ENCODE results near the gene ROBO4.
A peak's percentile ranks its signal among the peaks of the same experiment; 100 is the strongest.

ROBO4 gene

DNA sequence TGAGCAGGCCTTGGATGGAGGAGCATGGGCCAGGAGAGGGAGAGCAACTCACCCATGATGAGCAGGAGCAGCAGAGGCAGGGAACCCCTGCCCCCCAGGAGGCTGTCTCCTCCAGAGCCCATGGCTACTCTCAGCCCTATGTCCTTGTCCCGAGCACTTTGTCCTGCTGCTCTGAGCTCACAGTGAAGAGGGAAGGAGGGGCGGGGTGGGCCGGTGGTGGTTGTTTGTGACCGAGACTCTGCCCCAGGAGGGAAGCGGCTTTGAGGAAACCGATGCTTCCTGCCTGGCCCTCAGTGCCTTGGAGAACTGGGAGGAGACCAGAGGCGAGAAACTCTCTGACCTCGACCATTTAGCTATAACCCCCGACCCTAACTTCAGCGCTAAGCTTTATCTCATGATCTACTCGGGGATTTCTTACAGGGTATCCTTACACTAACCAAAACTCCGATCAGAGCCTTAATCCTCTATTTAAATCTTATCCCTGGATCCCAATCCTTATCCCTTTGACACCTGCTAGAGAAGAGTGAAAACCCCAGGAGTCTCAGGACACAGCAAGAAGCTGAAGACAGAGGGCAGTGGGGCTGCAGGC is at the start of gene ROBO4:
Gene ROBO4, minus strand, starts transcription at position 192 of the 589 bp plus-strand sequence. Its CDS starts 70 bp downstream, at position 122.
- no peak for DNase-seq

DNA sequence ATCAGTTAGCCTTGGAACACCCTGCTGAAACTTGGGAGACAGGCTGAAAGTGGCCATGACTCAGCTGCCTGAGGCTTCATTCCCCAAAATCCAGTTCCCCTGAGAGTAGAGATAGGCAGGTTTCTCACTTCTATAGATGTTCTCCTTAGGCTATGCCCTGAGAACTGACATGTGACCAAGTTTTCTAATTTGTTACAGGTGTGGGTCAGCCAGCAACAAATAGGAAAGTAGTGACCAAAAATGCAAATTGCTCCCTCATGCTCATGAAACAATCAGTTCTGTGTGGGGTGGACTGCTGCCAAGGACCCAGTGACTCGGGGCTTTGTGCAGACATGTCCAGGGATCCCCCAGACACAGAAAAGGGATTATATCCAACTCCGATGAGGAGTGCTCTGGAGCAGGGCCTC is 49.1 kb upstream of the ROBO4 start:
- DNase-seq, result no peak

DNA sequence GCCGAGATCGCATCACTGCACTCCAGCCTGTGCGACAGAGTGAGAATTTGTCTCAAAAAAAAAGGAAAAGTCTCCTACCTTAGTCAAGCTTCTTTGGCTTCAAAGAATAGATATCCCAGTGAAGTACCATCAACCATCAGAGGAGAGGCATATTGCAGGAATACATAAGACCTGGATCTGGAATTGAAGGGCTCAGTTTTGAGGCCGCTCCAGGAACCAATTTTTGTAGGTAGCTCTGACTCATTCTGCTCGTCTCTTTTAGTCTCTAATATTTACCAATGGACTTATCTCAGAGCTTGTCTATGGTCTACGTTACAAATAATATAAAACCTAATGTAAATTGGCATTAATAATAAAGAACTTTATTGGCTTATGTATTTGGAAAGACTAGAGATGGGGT is 48.2 kb upstream of the ROBO4 start:
- no peak for DNase-seq

DNA sequence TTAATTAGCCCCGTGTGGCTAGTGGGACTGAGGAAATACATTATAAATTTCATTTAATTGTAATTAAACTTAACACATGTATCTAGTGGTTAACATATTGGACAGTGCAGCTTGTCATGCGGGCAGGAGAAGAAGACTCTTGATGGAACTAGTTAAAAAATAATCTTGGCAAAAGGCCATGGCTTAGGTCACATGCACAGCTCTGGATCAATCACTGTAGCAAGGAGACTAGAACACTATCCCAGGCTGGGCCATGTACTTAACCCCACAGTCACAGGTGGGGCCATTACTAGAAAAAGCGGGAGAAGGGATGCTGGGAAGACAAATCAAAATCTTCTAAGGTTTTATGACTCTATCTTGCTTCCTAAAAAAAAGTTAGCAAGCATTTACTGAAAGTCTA is 46.9 kb upstream of the ROBO4 start:
- no peak for DNase-seq

DNA sequence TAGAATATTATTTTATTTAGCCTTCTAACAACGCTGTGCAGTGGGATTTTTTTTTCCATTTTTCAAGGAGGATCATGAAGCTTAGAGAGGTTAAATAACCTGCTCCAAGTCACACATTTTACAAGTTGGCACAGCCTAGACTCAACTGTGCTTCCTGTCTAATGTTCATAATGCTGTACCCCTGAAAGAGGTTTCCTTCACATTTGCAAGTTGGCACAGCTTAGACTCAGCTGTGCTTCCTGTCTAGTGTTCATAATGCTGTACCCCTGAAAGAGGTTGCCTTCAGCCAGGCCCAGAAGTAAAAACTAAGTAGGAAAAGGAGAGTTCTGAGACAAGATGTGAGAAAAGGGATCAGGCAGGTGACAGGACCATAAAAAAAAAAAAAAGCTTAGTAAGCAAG is 46.1 kb upstream of the ROBO4 start:
- DNase-seq, result no peak

DNA sequence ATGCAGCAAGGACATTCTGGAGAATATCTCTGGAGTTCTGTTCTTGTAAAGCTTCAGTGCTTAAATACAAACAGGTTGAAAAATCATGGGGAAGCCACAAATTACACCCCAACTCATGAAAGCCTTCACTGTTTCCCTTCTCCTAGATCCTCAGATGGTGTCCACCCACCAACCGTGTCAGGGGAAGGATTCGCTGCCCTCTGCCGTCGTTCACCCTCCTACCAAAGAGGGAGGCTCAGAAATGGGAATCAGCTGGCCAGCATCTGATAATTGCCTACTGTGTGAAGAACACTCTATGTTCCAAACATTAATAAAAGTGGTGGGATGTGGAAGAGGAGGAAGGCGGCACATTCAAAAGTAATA is 45.6 kb upstream of the ROBO4 start:
- no peak for DNase-seq

DNA sequence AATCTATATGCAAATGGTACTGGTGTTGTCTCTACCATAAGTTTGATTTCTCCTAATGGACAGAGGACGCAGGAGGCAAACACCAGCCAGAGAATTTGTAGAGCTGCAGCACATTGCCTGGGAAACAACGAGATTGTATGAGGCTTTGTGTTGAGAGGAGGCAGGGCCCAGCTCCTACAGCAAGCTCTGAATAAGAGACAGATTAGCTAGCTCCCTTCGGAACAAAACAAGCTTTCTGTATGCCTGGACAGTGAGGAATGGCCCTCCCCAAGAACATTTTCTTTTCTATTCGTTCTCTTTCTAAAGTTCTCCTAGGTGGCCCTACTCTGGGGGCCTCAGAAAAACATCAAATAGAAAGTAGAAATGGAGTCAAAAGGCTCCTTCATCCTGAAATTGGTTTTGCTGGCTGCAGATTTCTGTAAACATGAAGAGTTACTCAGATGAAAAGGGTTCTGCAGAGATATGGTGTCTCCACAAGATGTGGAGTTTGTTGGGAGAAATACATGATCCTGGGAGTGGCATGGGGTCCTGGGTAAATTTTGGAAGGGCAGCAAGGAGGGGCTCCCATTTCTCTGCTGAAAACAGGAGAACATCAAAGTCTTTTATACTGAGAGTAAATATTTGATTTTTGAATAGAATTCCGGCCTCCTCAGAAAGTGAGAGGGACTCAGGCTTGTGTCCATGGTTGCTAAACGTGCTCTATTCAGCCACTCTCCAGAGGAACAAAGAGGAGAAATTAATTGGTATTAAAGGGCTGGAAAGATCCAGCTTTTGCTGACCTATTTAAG is 45.0 kb upstream of the ROBO4 start:
- no peak for DNase-seq

DNA sequence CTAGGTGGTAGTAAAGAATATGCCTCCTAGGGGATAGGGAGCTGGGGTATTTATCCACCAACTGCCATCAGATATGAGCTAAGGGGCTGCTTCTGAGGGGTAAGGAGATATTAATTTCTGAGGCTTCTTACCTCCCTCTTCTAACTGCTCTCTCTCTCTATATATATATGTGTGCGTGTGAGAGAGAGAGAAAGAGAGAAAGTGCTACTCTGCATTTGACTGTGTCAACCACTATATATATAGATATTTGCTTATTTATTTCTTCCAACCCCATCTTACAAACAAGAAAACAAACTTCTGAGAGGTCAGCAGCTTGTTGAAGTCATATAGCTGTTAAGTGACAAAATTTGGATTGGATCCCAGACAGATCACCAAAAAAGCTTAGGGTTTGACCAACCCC is 44.0 kb upstream of the ROBO4 start:
- no peak for DNase-seq

DNA sequence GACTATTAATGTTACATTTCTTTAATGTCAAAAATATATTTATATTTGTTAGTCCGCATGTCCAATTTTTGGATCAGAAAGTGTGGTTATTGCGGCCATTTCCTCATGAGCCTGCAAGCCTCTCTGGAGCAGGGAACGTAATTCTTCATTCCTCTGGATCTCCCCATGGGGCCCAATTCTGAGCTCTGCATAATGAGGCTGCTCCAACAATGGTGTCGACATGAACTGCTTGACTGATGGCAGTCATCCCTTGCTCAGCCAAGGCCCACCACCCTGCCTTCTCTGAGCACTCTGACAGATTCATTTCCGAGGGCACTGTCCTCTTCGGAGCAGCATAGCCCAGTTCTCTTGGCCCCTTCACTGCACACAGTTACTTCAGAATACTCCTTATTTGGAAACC is 41.3 kb upstream of the ROBO4 start:
- no peak for DNase-seq

DNA sequence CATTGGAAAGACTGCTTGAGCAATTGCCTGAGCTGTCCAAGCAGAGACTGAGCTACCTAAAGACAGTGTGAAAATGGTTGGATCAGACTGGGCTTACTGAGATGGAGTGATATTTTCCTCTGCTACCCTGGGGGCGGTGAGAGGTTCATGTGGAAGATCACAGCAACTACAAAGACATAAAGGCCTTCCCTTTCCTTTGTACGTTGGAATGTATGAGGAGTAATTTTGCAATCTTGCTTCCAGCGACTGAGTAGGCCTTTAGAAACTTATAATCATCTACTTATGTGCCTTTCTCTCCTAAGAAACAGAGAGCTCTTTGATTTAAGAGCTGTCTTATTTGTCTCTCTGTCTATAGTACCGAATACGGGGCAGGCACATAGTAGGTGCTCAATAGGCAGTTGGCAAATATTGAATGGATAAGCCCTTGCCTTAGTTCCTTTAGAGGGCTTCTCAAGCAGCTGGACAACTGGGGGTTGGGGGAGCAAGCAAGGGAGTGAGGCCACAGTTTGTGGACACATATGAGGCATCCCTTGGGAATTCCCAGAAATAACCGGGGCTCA is 40.6 kb upstream of the ROBO4 start:
- no peak for DNase-seq

DNA sequence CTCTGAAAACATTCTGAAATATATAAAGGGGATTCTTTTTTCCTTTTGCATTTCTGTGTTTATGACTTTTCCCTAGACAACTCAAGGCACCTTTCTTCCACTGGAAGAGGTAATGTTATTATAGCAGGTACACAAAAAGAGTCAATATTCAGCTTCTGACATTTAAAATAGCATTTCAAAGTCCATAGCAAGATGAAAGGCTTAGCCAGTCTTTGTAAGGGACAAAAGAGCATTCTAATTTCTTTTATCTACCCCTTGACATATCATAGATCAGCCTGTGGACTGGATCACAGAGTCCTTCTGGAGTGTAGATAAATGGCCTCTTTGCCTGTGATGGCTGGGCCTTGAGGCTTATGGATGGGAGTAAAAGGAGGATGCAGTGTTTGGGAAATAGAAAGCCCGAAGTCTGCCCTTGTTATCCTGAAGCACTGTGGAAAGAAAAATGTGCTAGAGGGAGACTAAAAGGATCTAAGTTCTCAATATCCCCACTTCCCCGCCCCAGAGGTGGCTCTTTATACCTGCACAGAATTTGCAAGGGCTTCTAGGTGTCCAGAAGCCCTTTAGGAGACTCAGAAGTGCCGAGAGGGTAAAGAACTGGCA is 39.8 kb upstream of the ROBO4 start:
- no peak for DNase-seq

DNA sequence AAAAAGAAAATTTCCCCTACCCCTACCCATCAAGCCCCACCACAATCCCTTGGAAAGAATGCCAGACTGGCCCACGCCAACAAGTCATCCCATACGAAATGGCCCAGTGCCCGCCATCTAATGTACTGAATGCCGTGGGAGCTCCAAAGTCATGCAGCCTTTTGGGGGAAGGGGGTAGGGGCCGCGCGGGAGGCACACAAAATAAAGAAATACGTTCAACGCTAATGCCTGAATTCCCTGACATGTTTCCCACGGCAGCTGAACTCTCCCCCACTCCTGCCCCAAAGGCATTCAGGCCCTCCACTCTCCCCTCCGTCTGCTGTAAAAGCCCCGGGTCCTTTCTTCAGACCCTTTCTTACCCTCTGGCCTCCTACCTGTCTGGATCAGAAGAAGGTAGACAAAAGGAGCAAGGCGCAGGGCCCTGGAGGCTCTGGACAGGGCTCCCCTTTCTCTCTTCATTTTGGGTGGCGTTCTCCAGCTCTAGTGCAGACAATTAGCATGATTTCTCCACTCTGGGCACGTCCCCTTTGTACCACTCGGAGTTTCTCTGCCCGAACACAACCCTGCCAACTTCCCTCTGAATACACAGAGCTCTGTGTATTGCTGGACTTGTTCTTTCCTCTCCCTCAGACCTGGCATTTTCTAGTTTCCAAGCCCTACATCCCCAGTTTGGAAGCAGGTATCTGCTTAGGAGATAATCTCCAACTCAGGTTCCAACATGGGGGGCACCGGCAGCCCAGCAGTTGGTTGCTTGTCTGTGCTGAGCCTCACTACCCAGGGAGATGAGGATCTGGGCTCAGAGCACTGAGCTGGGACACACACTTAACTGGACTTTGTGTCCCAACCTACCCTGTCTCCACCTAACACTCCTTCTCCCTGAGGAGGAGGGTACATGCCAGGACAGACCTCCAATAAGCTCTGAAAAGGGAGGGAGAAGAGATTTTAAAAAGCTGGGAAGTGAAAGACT is 38.2 kb upstream of the ROBO4 start, which contains the start of gene HEPACAM:
Gene HEPACAM, minus strand, starts transcription at position 500 of the 967 bp plus-strand sequence. Its CDS starts 41 bp downstream, at position 459.
- DNase-seq, result no peak

DNA sequence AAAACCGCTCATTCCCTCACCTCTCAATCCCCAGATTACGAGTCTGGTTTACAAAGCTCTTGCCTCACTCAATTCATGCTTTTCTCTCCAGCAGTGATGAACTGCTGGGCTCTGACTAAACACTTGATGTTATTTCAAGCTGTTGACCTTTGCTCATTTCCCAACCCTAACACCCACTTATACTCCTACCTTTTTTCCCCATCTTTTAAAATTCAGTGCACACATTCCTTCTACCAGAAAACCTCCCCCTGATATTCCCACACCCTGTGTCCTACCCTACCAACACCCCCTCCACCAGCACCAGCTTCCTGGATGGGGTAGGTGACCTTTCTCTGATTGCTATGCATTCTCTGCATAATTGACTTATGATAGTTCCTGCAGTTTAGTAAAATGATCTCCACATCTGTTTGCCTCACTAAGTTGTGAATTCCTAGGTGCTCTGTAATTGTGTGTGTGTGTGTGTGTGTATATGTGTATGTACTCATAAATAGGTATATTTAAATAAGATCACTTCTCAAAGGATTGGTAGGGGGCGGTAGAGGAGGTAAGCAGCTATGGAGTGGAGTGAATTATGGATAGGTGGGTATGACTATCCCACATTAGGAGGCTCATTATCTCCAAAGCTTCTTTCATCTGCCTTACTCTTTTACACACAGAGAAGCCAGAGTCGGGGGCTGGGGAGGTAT is 37.3 kb upstream of the ROBO4 start:
- no peak for DNase-seq

DNA sequence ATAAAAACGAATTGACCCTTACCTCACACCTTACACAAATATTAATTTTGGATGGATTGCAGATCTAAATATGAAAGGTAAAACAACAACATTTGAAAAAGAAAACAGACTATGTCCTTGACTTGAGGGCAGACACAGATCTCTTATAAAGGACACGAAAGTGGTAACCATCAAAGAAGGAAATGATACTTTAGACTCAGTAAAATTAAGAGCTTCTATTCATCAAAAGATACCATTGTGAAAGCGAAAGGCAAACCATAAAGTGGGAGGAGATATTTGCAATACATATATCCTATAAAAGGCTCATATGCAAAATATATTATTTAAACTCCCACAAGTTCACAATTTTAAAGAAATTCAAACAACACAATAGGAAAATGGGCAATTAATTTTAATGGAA is 33.1 kb upstream of the ROBO4 start:
- no peak for DNase-seq

DNA sequence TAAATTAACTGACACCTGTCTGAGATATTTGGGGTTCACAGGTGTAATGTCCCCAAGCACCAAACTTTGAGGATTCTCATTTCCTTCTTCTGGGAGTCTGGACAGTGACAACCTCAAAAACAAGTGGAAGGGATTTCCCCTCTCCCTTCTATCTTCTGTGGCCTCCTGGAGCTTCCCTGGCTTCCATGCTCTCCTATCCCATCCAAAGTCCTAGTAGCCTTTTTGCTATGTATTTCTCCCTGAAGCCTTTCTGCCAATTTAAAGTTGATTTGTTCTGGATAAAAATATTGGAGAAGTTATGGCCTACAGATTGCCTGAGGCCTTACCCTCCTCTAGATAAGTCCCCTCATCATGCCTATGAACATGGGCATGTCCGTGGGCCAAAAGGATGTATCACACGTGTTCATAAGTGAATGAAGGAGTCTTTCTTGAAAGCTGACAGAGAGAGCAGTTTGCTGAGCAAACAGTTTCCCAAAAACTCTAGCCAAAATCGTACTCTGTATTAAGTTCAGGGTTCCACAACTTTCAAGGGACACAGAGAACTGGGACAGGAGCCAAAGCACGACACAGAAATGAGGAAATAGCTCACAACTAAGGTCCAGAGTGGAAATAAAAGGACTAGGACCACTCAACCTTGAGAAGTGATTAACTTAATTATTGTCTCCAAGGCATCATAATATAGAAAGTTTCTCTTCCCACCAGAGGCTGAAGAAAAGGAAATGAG is 31.4 kb upstream of the ROBO4 start:
- DNase-seq, result no peak

DNA sequence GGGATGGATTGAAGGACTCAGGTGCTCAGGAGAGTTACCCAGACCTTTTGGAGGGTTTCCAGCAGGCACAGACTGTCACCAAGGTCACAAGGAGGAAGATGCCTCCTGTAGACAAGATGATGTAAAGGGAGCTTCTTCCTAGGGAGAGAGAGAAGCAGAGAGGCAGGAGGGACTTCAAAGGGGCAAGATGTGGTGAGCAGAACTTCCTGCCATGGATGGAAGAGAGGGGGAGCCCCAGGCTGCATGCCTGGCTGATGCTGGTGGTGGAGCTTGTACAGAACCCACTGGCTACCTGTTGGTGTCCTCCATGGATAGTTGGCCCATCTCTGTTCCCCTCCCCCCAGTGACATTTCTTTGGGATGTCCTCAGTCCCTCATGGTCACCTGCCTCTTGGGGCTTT is 25.6 kb upstream of the ROBO4 start:
- no peak for DNase-seq

DNA sequence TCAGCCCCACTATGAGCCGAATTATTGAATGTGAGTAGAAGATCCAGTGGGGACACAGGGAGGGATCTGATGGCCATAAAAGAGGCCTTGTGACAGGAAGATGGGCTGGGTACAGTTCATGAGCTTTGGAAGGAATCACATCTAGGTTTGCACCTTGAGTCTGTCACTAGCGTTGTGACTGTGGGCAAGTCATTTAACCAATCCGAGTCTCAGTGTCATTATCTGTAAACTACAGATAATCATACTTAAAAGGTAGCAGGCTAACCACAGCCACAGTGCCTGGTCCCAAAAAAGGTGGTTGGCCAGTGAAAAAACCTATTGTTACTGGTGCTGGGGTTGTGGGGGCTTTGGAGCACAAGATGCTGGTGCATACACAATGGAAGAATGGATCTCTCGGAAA is 25.2 kb upstream of the ROBO4 start:
- DNase-seq, result no peak

DNA sequence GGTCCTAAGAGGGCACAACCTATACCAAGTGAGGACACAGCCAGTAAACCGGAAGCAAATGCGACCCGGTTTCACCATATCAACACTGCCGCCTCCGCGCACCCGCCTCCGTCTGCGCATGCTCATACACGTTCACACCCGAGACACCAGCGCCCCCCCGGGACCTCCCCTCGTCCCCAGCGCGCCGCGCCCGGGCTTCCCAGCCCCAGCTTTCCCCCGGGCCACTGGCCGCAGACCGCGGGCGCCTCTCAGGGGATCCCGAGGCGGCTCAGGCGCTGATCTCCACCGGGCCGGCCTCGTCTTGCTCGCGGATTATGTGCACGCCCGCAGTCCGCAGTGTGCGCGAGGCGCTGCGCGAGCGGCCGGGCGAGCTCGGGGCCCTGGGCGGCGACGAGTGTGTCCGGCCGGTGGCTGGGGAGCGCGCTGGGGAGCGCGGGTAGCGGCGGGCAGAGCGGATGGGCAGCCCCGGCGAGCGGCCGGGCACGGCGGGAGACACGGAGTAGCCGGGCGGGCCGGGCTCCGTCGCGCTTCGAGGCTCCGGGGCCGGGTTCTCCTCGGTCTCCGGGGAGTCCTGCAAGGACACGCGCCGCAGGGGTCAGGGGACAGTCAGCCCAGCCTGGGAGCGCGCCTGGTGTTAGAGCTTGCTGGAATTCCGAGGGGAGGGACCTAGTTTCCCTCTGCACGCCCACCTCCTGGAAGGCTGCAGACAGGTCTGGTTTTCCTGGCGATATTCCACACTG is 23.4 kb upstream of the ROBO4 start:
- DNase-seq, result peak; percentile 83

DNA sequence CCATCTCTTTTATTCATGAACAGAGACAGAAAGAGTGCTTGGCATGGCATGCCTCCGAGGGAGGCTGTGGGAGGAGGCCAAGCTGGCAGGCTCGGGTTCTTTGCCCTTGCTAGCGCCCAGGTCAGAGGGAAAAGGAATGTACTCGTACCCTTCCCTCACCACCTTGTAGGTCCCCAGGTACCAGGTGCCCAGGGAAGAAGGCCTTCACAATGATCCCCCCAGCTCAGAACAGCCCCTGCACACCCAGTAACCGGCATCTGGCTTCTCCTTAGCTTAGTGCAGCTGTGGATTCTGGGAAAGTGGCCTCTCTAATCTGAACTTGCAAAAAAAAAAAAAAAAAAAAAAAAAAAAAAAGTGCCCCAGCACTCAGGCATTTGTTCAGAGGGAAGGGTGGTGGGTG is 22.7 kb upstream of the ROBO4 start:
- DNase-seq, result no peak

DNA sequence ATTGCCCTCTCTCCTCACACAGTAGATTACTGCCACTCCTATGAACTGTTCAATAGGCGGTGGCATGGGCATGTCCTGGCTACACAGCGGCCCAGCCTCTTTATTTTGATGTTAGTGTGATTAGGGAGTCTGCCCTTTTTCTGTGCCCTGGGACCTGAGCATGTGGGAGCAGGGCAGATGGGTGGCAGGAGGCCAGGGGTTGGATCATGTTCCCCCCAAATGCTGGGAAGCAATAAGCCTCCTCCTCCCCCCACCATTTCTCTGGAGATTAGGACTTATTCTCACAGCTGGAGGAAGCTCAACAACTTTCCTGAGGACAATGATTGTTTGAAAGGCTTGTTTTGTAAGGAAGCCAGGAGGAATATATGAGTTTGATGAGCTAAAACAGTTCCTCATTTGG is 22.2 kb upstream of the ROBO4 start:
- DNase-seq, result no peak

DNA sequence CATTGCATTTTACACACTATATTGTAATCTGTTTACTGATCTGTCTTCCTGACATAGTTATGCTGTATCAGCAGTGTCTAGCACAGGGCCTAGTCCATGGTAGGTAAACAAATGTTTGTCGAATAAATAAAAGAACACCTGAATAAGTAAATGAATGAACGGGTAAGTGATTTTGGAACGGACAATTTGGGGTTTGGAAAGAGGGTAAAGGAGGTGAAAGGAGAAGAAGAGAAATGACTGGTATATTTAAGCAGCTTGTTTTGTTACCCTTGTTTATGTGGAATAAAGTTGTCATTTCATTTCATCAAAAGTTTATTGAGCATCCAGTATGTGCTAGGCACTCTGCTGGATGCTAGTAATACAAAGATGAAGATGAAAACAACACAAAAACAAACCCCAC is 21.3 kb upstream of the ROBO4 start, which contains the start of gene HEPN1:
Gene HEPN1, plus strand, starts transcription at position 301 of the 400 bp plus-strand sequence.
- DNase-seq, result no peak
